Choroid plexus epithelial cell (primary cell): Measurements from ENCODE around the gene PDGFC.

Experiments used
- DNase-seq: peaks from one replicate; pipeline ENCODE4 v3.0.0-alpha.2; 2010; ENCODE audit warnings: low read depth
- H3K4me3 ChIP-seq: 2 replicates; pipeline ENCODE4 v1.5.1; 2011; ENCODE audit warnings: low read depth, mild to moderate bottlenecking, control low read depth, low read length, moderate library complexity
- TF ChIP-seq, protein P1 (sequence below): conservative IDR thresholded peaks from 2 replicates; pipeline ENCODE4 v1.5.1; 2011; ENCODE audit warnings: low read depth, mild to moderate bottlenecking, control low read depth, inconsistent platforms, low read length, moderate library complexity

The PDGFC gene

DNA sequence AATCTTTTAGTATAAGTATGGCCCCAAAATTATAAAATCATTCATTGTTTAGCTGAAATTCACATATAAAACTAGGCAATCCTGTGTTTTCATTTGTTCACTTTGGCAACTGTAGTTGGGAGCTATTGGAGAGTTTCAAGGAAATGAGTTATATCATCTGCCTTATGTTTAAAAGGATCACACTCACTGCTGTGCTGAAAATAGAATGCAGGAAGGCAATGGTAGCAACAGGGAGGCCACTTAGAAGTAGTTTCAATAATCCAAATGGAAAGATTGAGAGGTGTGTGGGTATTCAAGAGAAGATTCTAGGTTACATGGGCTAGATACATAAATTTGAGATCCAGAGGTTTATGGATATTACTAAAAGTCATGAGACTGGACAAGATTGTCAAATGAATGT is 184.9 kb downstream of the PDGFC start:
- TF ChIP-seq, protein P1, sequence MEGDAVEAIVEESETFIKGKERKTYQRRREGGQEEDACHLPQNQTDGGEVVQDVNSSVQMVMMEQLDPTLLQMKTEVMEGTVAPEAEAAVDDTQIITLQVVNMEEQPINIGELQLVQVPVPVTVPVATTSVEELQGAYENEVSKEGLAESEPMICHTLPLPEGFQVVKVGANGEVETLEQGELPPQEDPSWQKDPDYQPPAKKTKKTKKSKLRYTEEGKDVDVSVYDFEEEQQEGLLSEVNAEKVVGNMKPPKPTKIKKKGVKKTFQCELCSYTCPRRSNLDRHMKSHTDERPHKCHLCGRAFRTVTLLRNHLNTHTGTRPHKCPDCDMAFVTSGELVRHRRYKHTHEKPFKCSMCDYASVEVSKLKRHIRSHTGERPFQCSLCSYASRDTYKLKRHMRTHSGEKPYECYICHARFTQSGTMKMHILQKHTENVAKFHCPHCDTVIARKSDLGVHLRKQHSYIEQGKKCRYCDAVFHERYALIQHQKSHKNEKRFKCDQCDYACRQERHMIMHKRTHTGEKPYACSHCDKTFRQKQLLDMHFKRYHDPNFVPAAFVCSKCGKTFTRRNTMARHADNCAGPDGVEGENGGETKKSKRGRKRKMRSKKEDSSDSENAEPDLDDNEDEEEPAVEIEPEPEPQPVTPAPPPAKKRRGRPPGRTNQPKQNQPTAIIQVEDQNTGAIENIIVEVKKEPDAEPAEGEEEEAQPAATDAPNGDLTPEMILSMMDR, result no peak
- DNase-seq, result no peak

DNA sequence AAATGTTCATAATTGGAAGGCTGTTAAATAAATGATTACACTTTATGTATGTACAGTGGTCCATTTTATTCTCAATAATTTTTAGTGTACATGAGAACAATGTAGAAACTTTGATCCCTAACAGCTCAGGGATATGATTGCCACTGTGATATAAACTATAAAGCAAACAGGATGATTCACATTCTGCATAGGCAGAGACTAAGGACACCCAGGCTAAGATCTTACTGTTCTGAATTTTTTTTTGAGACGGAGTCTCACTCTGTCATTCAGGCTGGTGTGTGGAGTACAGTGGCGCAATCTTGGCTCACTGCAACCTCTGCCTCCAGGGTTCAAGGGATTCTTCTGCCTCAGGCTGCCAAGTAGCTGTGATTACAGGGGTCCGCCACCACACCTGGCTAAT is 186.6 kb downstream of the PDGFC start:
- DNase-seq, result peak; percentile 22
- TF ChIP-seq, protein P1, result no peak
- no peak overlapping the region for H3K4me3 ChIP-seq

More for the DNA sequence above, 184.9 kb downstream of the PDGFC start:
- H3K4me3 ChIP-seq, result no peak overlapping the region

DNA sequence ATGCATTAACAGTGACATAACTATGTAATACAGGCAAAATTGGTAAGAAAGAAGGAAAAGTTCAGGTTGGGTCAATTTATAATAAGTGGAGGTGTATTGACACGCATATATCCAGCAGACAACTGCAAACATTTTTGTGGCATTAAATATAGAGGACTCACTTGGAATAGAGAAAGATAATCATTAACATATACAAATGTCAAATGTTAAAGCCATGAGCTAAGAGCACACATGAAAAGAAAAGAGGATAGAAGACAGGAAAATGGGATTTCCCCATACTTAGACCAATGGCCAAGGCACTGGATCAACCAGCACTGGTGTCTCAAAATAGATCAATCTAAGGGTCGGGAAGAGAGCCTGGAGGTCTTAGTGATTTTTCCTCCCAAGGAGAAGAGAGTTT is 187.6 kb downstream of the PDGFC start:
- no peak overlapping the region for H3K4me3 ChIP-seq
- no peak for DNase-seq
- TF ChIP-seq, protein P1, result no peak

DNA sequence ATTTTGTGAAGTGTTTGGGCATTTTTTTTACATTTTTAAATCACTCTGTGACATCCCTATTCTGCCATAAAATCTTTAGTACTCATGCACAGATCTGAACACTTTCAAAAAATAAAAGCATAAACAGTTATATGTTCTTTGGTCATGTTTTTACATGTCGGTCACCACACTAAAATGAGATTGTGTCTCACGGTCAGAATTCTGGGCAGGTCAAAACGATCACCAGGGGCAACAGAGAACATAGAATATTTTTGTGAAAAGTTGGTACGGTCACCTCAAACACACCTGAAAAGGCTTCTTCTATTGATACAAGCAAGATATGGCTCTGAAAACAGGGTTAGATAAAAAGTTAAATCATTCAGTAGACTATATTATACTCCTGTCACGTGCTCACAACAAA is 189.1 kb downstream of the PDGFC start:
- H3K4me3 ChIP-seq, result no peak overlapping the region
- TF ChIP-seq, protein P1, result no peak
- DNase-seq, result no peak

DNA sequence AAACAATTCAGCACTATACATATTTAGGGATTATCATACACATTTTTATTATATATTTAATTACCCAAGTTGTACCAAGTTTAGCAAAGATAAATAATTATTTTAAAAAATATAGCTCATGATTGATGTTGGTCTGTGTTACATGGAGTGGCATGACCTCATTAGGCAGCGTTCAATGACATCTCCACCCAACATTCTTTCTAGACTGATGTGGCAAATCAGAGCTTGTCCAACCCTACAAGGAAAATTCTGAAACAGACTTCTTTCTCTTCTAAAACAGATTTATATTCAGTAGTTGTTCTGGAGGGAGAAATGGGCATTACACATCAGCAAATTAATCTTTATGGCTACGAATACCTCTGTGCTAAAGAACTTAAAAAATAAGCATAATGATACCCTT is 189.7 kb downstream of the PDGFC start:
- TF ChIP-seq, protein P1, result no peak
- peak; percentile 21 for DNase-seq
- H3K4me3 ChIP-seq, result no peak overlapping the region

DNA sequence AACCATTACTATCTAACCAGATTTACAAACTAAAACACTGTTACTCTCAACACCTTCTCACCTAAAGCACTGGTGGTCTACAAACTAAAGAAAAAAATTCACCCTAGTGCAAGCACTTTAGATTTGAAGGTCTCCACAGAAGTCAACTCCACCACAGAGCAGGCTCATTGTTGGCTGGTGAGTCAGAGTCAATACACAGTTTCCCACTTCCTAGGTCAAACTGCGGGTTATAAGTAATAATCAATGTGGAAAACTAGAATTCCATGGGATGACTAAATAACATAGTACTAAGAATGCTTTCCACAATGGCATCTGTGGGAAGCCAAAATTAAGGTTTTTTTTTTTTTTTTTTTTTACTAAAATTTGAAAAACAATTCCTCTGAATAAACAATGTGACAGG is 191.8 kb downstream of the PDGFC start:
- TF ChIP-seq, protein P1, result no peak
- no peak overlapping the region for H3K4me3 ChIP-seq
- DNase-seq, result peak; percentile 90

DNA sequence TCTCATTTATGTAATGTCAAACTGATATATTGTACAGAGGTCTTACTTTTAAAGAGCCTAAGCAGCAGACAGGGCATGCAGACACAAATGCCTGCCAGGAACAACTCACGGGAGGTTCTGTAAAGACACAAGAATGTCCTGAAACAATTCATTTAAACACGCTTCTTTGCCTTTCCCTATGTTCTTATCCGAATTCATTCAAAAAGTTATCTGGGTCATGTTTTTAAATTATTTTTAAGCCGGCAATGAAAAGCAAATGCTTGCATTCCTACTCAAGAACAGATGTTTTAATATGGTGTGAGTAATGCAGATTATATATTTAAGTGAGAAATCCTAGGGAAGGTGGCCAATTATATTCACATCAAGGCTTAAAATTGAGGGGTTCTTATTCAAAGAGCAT is 192.6 kb downstream of the PDGFC start:
- TF ChIP-seq, protein P1, result no peak
- no peak overlapping the region for H3K4me3 ChIP-seq
- peak; percentile 56 for DNase-seq
